HG03135 (cell line): ENCODE data around the gene KNOP1.

Experiments used
- ATAC-seq: cut with Tn5 transposase; IDR thresholded peaks from one replicate; pipeline ENCODE4 v1.9.1; 2021; ENCODE audit warnings: mild to moderate bottlenecking, moderate library complexity; ENCODE audit not compliant: unreplicated experiment

KNOP1 gene

DNA sequence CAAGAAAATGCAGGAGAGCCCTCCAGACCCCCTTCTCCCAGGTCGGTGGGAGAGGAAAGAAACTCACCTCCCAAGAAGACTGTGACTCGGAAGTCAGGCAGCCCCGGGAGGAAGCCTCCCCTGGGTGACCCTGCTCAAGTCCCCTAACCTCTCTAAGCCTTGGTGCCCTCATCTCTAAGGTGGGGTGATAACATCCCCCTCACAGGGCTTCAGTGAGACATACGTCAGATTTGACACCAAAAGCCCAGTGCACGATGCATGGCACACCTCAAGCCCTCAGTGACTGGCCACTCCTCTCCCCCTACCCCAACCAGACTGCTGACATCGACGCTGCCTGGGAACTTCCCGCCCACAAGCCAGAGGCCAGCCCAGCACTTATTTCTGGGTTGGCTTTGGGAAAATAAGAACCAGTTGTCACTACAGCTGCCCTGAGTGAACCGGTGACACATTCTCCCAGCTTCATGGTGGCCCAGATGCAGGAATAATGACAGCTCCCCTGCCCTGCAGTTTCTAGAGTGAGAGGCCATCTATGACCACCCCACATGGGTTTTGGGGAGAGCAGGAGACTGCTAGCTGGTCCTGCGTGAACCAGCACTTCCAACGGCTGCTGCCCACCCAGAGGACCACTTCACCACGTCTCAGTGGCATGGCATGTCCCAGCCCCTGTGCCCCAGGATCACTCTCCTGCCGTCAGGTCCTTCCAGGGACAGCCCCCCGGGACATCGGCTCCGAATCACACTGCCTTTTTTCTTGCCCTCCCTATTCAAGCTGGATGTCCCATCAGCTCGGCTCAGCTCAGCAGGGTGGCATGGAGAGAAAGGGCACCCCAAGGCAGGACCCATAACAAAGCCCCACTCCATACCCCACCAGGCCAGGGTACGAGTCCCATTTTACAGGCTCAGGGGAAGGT lies 9.5 kb downstream of the KNOP1 start:
- no peak for ATAC-seq

DNA sequence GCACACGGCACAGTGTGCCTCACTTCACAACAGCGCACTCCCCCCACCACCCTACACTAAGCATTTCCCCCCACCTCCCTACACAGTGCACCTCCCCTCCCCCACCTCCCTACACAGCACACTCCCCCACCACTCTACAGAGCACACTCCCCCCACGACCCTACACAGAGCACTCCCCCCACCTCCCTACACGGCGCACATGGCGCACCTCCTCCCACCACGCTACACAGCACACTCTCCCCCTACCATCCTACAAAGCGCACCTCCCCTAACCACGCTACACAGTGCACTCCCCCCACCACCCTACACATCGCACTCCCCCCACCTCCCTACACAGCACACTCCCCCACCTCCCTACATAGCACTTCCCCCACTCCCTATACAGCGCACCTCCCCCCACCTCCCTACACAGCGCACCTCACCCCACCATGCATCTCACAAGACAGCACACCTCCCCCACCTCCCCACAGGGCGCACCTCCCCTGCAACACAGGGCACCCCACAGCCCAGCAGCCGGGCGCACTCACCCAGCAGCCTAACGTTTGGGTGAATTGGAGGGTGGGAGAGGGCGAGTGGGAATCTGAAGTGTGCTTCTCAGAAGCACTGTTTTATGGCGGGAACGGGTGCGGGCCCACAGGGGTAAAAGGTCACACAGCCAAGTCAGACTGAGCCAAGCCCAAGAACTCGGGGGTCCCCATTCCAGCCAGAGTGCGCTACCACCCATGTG lies 10.3 kb downstream of the KNOP1 start:
- no peak for ATAC-seq

DNA sequence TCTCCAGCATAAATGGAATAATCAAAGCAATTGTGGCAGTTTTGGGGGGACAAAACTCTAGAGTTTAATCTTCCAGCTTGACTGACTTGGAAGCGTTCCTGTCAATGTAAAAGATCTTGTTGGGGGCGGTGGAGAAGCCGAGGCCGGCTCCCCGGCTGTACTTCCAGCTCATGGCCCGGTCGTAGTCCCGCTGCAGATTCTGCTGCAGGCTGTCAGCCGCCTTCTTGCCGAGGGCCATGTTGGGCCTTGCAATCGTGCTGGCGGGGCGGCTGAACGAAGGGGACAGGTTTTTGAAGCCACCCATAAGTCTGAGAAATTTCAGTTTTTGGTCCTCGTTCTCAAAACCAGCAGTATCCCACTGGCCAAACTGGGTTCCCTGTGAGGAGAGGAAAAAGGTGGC lies 11.2 kb downstream of the KNOP1 start:
- ATAC-seq = no peak

DNA sequence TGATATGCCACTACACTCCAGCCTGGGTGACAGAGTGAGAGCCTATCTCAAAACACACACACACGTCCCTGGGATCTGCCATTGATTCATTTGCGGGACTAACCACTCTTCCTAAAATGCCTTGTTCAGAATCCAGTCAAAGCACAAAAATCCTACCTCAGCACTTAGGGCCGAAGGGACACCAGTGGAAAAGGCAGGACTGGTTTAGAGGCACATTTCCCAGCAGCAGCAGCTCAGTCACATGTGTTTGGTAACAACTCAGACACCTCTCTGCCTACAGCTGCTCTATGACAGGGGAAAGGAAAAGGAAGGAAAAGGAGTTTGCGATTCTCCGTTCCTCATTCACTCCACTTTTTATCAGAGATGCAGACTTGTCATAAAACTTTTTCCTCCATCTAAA lies 12.2 kb downstream of the KNOP1 start:
- ATAC-seq = no peak

DNA sequence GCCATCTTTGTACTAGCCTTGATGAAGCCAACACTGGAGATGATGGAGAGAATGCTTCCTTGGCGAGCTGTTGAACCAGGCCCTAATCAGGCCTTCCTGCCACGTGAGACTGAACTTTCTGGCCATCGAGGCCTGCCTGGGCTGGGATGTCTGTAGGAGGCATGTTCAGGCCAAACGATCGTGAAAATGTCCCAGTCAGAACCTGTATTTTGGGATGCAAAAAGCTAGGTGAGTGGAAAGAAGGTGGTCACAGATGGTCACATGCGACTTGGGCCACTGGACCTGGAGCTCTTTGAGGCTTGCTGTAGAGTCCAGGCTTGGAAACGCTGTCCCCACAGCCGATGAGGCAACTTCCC lies 12.9 kb downstream of the KNOP1 start:
- no peak for ATAC-seq

DNA sequence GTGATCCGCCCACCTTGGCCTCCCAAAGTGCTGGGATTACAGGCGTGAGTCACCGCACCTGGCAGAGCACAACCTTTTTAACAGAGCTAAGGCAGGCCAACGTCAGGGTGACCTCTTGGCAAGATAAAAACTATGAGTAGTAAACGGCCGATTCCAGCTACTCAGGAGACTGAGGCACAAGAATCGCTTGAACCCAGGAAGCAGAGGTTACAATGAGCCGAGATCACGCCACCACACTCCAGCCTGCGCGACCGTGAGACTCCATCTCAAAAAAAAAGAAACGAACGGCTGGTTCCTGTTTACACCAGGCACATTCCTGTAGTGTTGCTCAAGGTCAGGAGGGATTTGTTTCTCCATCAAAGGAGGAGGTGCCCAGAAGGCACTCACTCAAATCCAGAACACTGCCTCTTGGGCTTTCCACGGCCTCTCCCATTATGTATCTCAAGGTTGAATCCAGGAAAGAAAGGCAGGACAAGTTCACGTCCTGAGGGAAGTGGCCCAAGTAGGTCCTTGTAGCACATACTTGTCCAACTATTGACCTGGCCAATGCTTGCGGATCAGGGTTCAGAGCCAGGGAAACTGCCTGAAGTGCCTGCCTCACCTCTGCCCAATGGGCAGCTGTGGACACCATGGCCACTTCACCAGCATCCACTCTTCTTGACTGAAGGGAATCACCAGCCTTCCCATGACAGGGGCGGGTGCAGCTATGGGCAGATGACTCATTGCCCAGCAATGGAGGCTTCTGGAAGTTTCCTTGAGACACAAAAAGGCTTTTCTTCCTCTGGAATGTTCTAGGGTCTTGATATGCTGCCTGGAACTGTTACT lies 13.5 kb downstream of the KNOP1 start:
- ATAC-seq = no peak

DNA sequence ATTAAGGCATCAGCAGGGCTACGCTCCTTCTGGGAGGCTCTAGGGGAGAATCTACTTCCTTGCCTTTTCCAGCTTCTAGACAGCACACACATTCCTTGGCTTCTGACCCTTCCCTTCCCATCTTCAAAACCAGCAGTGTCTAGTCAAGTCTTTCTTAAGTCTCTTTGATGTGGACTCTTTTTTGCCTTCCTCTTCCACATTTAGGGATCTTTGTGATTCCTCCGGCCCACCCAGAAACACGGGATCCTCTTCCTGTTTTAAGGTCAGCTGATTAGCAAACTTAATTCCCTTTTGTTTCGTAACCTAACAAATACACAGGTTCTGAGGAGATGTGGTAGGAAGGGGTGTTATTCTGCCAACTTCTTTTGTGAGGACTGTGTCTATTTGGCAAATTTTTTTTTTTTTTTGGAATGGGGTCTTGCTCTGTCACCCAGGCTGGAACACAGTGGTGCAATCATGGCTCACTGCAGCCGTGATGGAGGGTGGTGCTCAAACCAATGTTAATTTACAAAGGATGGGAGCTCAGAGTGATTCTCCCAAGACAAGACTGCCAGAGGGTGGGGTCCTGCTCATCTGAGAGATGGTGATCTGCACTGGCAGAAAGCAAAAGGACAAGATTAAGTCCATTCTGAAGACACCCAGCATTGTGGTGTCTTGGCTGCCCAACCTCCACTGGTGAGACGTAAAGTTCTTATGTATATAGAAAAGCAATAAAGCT lies 14.7 kb downstream of the KNOP1 start:
- no peak for ATAC-seq

DNA sequence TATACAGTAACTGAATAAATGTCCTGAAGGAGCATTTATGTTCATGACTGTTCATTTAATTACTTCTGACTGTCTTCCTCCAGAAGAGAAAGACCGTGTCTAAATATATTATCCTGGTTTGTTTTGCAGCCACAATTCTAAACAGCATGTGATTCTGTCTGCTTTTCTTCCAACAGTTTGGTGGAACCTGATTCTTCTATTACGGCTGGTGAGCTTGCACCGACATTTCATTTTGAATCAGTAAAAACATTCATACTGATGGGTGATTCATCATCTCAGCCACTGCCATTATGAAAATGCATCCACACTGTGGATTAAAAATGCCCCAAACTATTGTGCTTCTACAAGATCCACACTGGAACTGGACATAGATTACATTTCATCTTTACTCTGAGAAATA lies 16.9 kb downstream of the KNOP1 start:
- no peak for ATAC-seq

DNA sequence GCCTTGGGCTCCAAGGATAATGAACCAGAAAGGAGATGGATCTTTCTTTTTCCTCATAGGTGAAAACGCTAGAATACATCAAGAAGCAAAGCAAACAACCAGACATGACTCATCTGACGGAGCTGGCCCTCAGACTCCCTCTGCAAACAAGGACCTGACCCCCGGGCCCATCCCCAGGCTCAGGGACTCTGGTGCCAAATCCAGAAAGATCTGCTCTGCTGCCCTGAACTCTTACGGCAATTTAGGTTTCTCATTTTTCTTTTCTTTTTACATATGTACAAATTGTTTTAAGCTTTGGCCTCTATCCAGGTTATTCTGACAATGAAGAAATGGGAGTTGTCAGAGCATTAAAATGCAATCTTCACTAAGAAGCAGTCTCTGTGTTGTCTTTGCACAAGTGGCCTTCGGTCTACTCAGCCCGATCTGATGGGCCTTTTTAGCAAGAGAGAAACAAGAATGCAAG lies 17.7 kb downstream of the KNOP1 start:
- ATAC-seq = no peak

DNA sequence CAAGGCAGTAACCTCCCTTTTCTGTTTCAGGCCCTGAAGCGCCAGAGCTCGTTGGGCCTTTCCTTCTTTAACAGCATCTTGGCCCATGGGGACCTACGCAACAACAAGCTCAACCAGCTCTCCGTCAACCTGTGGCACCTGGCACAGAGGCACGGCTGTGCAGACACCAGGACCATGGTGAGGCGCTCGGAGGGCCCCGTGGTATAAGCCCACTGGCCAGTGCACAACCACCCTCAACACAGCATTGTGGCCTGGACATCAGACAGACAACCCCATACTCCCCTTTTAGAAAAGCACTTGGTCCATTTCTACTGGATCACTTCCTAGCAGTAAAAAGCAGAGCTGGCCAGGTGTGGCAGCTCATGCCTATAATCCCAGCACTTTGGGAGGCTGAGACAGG lies 18.6 kb downstream of the KNOP1 start:
- ATAC-seq = no peak

DNA sequence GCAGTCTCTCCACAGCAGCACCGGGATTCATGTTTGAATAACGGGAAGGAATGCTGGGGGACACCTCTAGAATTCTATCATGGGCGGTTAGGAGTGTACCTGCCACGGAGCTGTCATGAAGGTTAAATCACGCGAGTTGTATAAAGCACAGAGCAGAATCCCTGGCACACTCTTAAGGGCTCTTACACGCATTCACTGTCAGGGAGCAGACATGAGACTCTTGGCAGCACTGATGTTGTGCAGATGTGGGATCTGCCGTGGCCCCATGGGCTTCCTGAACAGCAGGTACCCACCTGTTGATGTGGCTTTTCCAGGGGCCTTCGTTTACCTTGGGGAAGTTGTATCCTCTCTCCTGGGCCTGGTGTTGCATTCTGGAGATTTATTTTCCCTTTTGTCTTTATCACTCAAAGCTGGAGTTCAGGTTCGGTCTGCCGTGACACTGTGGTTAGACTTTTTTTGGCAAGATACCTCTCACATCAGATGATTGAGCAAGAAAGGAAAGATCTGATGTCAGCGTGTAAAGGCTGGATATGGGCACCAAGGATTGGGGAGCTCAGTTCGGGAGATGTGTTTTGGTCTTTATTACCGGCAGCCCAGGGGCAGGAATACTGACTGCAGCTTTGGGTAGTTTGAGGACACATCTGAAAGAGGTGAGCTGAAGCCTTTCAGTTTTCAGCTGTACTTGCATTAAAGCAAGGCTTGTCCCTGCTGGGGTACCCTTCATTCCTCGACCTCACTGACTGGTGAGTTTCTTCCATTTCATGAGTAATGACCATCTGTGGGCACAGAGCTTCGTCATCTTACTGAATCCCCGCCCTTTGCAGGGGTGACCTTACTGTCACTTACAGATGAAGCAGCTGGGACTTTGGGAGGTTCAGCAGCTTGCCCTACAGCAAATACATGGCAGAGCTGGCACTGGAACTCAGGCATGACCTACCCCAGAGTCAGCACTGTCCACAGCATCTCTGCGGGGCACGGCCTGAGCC lies 19.3 kb downstream of the KNOP1 start:
- no peak for ATAC-seq

DNA sequence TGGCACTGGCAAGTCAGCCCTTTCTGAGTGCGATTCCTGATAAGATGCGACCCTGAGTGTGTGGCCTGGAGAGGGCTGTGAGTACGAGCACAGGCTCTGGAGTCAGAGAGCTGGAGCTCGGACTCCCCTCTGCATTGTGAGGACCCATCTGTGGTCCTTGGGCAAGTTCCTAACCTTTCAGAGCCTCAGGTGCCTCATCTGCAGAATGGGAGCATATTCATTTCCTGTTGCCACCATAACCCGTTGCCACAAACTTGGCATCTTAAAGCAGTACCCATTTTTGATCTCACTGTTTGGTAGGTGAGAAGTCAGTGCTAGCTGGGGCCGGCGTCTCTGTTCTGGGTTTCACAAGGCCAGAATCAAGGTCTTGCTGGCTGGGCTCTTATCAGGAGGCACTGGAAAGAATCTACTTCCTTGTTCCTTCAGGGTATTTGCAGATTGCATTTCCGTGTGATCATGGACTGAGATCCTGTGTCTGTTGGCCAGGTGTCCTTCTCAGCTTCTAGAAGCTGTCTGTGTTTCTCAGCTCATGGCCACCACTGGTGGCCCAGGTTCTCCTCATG lies 20.2 kb downstream of the KNOP1 start:
- ATAC-seq = no peak

DNA sequence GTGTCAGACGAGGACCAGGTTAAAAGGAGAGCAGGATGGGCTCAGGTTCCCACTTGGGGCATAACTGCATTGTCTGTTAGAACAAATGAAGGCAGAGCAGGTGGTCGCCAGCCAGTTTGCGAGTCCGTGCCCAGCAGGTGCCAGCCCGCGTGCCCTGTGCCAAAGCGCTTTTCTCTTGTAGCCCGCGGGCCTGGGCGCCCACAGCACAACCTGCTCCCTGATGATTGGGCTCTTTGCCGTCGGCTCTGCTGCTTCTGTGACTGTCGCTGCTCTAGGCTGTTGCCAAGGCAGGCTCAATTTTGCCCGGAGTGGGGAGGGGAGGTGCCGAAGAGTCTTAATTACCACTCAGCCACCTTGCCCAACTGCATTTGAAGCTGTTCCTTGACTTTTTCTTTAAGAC lies 21.1 kb downstream of the KNOP1 start:
- ATAC-seq = no peak

DNA sequence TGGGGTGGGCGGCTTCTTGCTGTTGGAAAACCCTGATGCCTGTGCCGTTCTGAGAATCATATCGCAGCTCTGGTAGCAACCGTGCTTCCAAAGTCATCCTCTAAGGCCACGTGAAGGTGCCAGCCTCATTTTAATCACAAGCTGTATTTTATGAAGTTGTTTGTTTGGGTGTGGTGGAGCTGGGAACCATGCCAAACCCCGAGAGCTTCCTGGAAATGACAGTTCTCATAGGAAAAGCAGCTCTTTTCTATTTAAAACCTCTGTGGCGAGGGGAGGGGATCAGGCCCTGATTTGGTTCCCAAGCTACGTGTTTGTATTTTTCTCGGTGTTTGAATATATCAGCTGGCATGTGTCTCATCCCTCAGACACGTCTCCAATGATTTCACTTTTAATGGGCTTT lies 21.7 kb downstream of the KNOP1 start:
- ATAC-seq = no peak

DNA sequence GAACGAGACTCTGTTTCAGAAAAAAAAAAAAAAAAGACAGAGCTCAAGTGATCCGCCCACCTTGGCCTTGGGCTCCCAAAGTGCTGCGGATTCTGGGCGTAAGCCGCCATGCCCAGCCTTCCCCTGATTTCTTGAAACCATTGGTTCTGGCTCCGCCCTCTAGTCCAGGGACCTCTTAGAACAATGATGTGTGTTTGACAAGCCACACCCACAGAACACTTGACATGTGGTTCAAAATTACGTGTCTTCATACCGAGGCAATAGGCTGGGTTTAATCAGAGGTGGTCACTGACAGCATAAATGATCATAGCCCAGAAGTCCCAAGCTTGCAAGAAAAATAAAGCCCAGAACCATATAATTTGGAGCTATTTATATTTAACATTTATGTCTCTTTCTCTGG lies 23.0 kb downstream of the KNOP1 start:
- no peak for ATAC-seq

DNA sequence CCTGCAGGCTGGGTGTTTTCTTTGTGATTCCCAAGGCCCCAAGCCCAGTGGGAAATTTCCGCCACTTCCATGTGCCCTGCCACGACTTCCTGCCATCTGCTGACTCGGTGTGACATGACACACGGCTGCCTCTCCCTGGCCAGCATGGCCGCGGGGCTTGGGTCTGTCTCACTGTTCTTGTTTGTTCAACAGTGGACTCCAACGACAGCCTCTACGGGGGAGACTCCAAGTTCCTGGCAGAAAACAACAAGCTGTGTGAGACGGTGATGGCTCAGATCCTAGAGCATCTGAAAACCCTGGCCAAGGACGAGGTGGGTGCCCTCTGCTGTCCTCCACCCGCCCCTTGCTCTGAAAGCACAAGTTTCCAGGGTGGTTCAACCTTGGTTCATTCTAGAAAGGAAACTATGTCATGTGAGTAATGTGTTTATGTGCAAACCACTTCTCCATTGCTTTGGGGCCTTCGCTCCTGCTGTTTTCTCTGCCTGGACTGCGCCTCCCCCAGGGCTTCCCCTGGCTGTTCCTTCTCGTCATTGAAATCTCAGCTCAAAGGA lies 26.8 kb downstream of the KNOP1 start:
- ATAC-seq = no peak

DNA sequence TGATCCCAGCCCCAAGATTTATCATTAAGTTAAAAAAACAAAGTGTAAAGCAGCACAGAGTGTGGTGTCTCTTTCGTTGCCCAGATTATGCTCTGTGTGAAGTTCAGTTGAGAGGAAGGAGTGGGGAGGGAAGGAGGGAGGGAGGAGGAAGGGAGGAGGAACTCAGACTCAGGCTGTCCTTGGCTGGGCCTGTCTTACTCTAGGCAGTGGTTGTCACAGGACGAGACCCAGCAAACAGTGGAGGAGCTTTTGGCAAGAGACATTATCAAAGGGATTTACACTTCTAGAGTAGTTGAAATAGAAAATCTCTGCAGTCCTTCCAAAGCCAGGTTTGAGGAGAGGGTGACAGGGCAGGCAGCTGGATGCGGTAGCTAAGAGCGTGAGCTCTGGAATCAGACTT lies 27.8 kb downstream of the KNOP1 start:
- no peak for ATAC-seq

DNA sequence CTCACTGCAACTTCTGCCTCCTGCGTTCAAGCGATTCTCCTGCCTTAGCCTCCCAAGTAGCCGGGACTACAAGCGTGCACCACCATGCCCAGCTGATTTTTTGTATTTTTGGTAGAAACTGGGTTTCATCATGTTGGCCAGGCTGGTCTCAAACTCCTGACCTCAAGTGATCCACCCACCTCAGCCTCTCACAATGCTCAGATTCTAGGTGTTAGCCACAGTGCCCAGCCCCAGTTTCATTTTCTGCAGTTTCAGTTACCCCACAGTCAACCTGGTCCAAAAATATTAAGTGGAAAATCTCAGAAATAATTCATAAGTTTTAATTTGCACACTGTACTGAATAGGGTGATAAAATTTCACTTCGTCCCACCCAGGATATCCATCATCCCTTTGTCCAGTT lies 28.7 kb downstream of the KNOP1 start:
- ATAC-seq = no peak

DNA sequence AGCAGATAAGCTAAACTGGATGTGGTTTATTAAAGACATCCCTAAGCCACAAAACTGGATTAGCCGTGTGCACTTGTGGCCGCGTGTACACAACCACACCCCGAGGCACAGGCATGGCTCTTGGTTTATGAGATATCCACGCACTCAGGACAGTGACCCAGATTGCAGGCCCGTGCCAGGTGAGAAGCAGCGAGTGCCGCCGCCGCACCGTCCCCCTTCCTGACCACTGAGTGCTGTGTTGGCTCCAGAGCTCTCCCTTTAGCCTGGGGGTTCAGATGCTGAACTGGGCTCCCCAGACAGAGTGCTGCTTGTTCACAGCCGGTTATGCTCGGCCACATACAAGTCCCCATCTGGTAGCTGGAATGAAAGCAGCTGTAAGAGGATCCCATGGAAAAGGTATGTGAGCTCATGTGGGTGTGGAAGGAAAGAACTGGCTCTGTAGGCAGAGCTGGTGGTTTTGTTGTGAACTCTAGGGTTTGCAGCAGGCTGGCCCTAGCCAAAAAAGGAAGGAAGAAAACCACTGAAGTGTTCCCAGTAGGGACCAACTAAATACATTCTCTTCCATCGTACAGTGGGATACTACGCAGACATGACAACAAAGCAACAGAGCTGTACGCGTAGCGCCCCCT lies 29.5 kb downstream of the KNOP1 start:
- no peak for ATAC-seq
